Endothelial cell of umbilical vein (primary cell): ENCODE measurements around the gene TPH2. TPM values are rescaled to one million over a fixed set of nuclear protein-coding genes. Genes with fewer than 3 reads are reported as not detected.

Experiments
- BruUV-seq: library from RNA; stranded (reverse); fragments of 400-500 nt; replicated peaks from 2 replicates; lab custom pipeline; 2021; lab: Mats Ljungman, UMichigan
- CTCF ChIA-PET: fragments of 300-600, 350-600 bp; sonication (Branson Sonifier 250); formaldehyde crosslinking; loops from one replicate; lab custom pipeline; 2021; ENCODE audit warnings: antibody characterized with exemption, inconsistent platforms; lab: Charles Lee
- POLR2A ChIA-PET: fragments of 300-600, 350-600 bp; sonication (Branson Sonifier 250); formaldehyde crosslinking; loops from one replicate; lab custom pipeline; 2021; ENCODE audit warnings: antibody characterized with exemption, inconsistent platforms; lab: Charles Lee
- DNase-seq: peaks from one replicate; pipeline ENCODE4 v3.0.0-alpha.2; 2011; ENCODE audit warnings: low read depth, low spot score
- FAIRE-seq: peaks from 2 replicates; lab custom pipeline; 2011; peaks lifted over from hg19 to GRCh38; lab: Jason Lieb, UNC
- H2AFZ ChIP-seq: 2 replicates; pipeline ENCODE4 v1.6.0; 2012; ENCODE audit warnings: low read depth, low read length, control low read depth, inconsistent platforms
- H3K27ac ChIP-seq: 2 replicates; pipeline ENCODE4 v1.5.1; 2011; ENCODE audit warnings: low read depth, mild to moderate bottlenecking, control low read depth, low read length, moderate library complexity; ENCODE audit not compliant: insufficient read depth
- H3K27me3 ChIP-seq, 2 experiments: 2 replicates each; pipeline versions ENCODE4 v1.6.0 to v1.6.1; 2011; ENCODE audit warnings: low read length in 2 of 2, mixed read lengths in 1 of 2; ENCODE audit not compliant: control insufficient read depth in 2 of 2, insufficient read depth in 2 of 2
- H3K36me3 ChIP-seq, 2 experiments: 2 replicates in 1 of 2; 3 replicates in 1 of 2; pipeline ENCODE4 v1.5.1; 2011; ENCODE audit warnings: low read length in 2 of 2, mild to moderate bottlenecking in 1 of 2, moderate library complexity in 1 of 2; ENCODE audit not compliant: control insufficient read depth in 2 of 2, insufficient read depth in 2 of 2; ENCODE audit errors: extremely low read depth in 1 of 2
- H3K4me1 ChIP-seq: 3 replicates; pipeline ENCODE4 v1.5.1; 2011; ENCODE audit warnings: mild to moderate bottlenecking, low read length; ENCODE audit not compliant: control insufficient read depth, insufficient read depth; ENCODE audit errors: extremely low read depth
- H3K4me2 ChIP-seq: 2 replicates; pipeline ENCODE4 v1.6.1; 2011; ENCODE audit warnings: low read length, control low read depth, mixed read lengths; ENCODE audit not compliant: insufficient read depth
- H3K4me3 ChIP-seq, 3 experiments: fragments of 200-600 bp in 1 of 3; sonication (generic), shearing (Covaris generic) in 1 of 3; replicated peaks in 1 of 3; 2 replicates each; pipeline ENCODE4 v1.5.1; 2011 to 2016; ENCODE audit warnings: control low read depth in 3 of 3, low read length in 3 of 3, mild to moderate bottlenecking in 2 of 3, inconsistent platforms in 1 of 3, low read depth in 1 of 3, moderate library complexity in 1 of 3; ENCODE audit not compliant: insufficient read depth in 1 of 3
- H3K79me2 ChIP-seq: 2 replicates; pipeline ENCODE4 v1.6.0; 2012; ENCODE audit warnings: low read length, inconsistent platforms; ENCODE audit not compliant: control insufficient read depth, insufficient read depth
- H3K9ac ChIP-seq: replicated peaks from 2 replicates; pipeline ENCODE3; 2011; ENCODE audit warnings: low read length, control low read depth; ENCODE audit not compliant: insufficient read depth; ENCODE audit errors: extremely low read depth
- H3K9me1 ChIP-seq: replicated peaks from 3 replicates; pipeline ENCODE4 v1.6.0; 2011; ENCODE audit warnings: mild to moderate bottlenecking, low read length; ENCODE audit not compliant: control insufficient read depth, insufficient read depth; ENCODE audit errors: extremely low read depth
- H3K9me3 ChIP-seq: replicated peaks from 2 replicates; pipeline ENCODE4 v1.5.1; 2012; ENCODE audit warnings: low read length, inconsistent platforms; ENCODE audit not compliant: control insufficient read depth, insufficient read depth
- H4K20me1 ChIP-seq: replicated peaks from 2 replicates; pipeline ENCODE3; 2011; ENCODE audit warnings: mild to moderate bottlenecking, low read length; ENCODE audit not compliant: control insufficient read depth, insufficient read depth; ENCODE audit errors: extremely low read depth
- CTCF ChIP-seq, 2 donors: IDR thresholded peaks; 1 replicate in 1 of 2; 2 replicates in 1 of 2; pipeline ENCODE4 v1.5.1; 2011; ENCODE audit warnings: low read length in 2 of 2, mild to moderate bottlenecking in 2 of 2, moderate library complexity in 2 of 2, control low read depth in 1 of 2, inconsistent platforms in 1 of 2, low read depth in 1 of 2; ENCODE audit not compliant: insufficient read depth in 1 of 2; ENCODE audit errors: extremely low read depth in 1 of 2
- EZH2 ChIP-seq: IDR thresholded peaks from 2 replicates; pipeline ENCODE4 v1.6.1; 2012; ENCODE audit warnings: borderline replicate concordance, low read depth, mild to moderate bottlenecking, moderate library complexity, low read length, inconsistent platforms; ENCODE audit not compliant: severe bottlenecking
- FOS ChIP-seq: IDR thresholded peaks from 2 replicates; pipeline ENCODE4 v1.6.1; 2011; ENCODE audit warnings: mild to moderate bottlenecking, low read length, moderate library complexity, borderline replicate concordance; ENCODE audit not compliant: insufficient read depth
- GATA2 ChIP-seq: IDR thresholded peaks from 2 replicates; pipeline ENCODE4 v1.7.0; 2011; ENCODE audit warnings: low read depth, mild to moderate bottlenecking, moderate library complexity, mixed read lengths, low read length; ENCODE audit not compliant: insufficient read length, insufficient read depth
- JUN ChIP-seq: IDR thresholded peaks from 2 replicates; pipeline ENCODE4 v1.6.1; 2011; ENCODE audit warnings: borderline replicate concordance, low read depth; ENCODE audit not compliant: insufficient read length, insufficient read depth
- MAX ChIP-seq: IDR thresholded peaks from 2 replicates; pipeline ENCODE4 v1.6.1; 2011; ENCODE audit not compliant: insufficient read depth, insufficient read length
- MYC ChIP-seq: IDR thresholded peaks from one replicate; pipeline ENCODE4 v1.6.1; 2011; ENCODE audit warnings: mild to moderate bottlenecking, low read depth, low read length
- POLR2A ChIP-seq: IDR thresholded peaks from 2 replicates; pipeline ENCODE4 v1.6.1; 2012; ENCODE audit warnings: low read depth, mild to moderate bottlenecking, control low read depth, low read length
- POLR2AphosphoS5 ChIP-seq: IDR thresholded peaks from 2 replicates; pipeline ENCODE4 v1.6.1; 2012; ENCODE audit warnings: low read depth, mild to moderate bottlenecking, control low read depth, low read length, moderate library complexity; ENCODE audit not compliant: insufficient read depth
- dilution Hi-C: fragments of 300-500 bp; cut with MboI; formaldehyde crosslinking; loops from one replicate; pipeline ENCODE4 v1.15.0; 2019; ENCODE audit warnings: low sequenced_read_pairs; ENCODE audit not compliant: extremely low pct_ligation_motif_present
- intact Hi-C: fragments of 100-400 bp; cut with micrococcal nuclease; formaldehyde crosslinking; loops from one replicate; pipeline ENCODE4 v1.10.0; 2022
- polyA plus RNA-seq, 4 experiments: library from polyadenylated mRNA; depleted of rRNA in 3 of 4; stranded (reverse) in 3 of 4; unstranded in 1 of 4; fragments of >200 nt; gene quantifications; 2 replicates each; pipeline versions ENCODE4 v1.2.1 to v1.2.3, GENCODE V29; 2011 to 2012; ENCODE audit warnings: missing spikeins in 1 of 4
- total RNA-seq: library from RNA; stranded (reverse); gene quantifications from 2 replicates; pipeline ENCODE4 v1.2.3, GENCODE V29; 2021

Gene TPH2
- total and polyA plus RNA-seq, 2 donors (not counting 3 experiments of a cell fraction or from before 2014, with no cell fraction given), result not detected

- dilution Hi-C loops (no loop called here), intact Hi-C loops (no loop called here)
- H3K27me3 ChIP-seq, result peaks cover 4 to 9% of the 10 kb centered on the region in 2 experiments
- BruUV-seq, result no TSS peak
- H3K4me1 ChIP-seq, result no peaks in the 10 kb centered on the region
- H2AFZ ChIP-seq, result no peak overlapping the region
- H3K4me3 ChIP-seq, result no peak overlapping the region
- no peaks in the 10 kb centered on the region for H3K9me1 ChIP-seq
- DNase-seq (no peak), FAIRE-seq (no peak)
- H3K27ac ChIP-seq, result no peak overlapping the region
- no peaks in the 10 kb centered on the region for H4K20me1 ChIP-seq
- no peaks in the 10 kb centered on the region for H3K9me3 ChIP-seq
- no peaks in the 10 kb centered on the region for H3K36me3 ChIP-seq
- CTCF ChIA-PET, result interaction anchor here (3.3 kb wide), 1 partner anchor 163 kb away, joined by 27 read pairs; no protein-coding TSS in a partner anchor
- POLR2A ChIA-PET, result no interaction called here
- H3K79me2 ChIP-seq, result no peaks in the 10 kb centered on the region
- TF ChIP-seq JUN (no peak), MAX (no peak), FOS (no peak), POLR2AphosphoS5 (no peak), EZH2 (no peak), CTCF (IDR thresholded peaks at IDR 0.05; ENCODE audit: extremely low read depth in 1 of 2, insufficient read depth in 1 of 2, low read depth in 1 of 2, low read length in 2 of 2) (no peak), POLR2A (no peak), MYC (no peak), GATA2 (no peak)
- no peak overlapping the region for H3K4me2 ChIP-seq
- H3K9ac ChIP-seq, result no peak overlapping the region
Measured at GRCh38 chr12:71942703-71943102, 4.1 kb downstream of the TPH2 start.
